HG03045 (cell line): Measurements from ENCODE around the gene PRKAG1.

ENCODE experiments used
- ATAC-seq: cut with Tn5 transposase; IDR thresholded peaks from one replicate; pipeline ENCODE4 v1.9.1; 2021; ENCODE audit warnings: mild to moderate bottlenecking, moderate library complexity; ENCODE audit not compliant: unreplicated experiment

The PRKAG1 gene

DNA sequence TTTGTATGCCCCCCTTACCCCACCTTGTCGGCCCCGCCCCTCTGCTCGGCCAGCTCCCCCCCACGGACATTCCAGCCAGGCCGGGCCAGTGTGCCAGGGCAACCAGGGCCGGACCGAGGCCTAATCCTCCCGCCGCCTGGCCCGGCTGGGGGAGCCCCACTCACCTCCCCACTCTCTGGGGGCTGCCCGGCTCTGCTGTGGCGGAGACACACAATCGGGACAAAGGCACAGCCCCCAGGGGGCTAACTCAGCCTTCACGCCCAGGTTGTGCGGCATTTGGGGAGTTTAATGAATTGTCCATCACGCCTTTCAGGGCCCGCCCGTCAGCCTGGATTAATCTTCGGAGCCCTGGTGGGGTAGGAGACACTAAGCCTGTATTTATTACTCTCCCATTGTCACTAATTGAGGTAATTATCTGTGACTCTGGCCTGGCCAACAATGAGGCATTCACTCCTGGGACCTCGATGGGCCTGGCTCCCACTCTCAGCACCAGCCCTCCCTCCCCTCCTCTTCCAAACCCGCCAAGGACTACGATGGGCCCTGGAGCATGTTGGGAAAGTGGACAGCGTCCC is 31.8 kb downstream of the PRKAG1 start:
- ATAC-seq: no peak

GRCh38 chr12:48985901-48986300 is 32.7 kb downstream of the PRKAG1 start:
- ATAC-seq: no peak

DNA sequence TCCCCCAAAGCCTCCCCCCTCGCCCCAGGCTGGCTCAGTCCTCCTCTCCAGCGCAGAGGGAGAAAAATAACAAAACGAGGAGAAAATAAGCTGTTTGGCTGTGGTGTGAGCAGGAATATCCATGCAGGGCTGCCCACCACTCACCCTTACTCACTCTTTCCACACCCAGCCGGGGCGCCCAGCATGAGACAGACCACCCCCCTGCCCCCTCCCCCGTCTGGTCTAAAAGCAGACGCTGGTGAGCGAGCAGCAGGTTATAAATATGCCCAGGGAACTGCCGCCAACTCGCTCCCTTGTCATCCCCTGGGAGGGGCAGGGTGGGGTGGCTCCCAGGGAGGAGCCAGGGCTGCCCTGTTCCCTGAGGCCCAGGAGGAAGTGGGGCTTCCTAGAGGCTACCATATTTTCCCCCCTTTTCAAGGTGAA is 33.1 kb downstream of the PRKAG1 start:
- no peak for ATAC-seq

GRCh38 chr12:48982397-48983080 is 36.0 kb downstream of the PRKAG1 start:
- no peak for ATAC-seq

- no peak for ATAC-seq
These were observed 36.8 kb downstream of the PRKAG1 start for GRCh38 chr12:48981757-48982157.

DNA sequence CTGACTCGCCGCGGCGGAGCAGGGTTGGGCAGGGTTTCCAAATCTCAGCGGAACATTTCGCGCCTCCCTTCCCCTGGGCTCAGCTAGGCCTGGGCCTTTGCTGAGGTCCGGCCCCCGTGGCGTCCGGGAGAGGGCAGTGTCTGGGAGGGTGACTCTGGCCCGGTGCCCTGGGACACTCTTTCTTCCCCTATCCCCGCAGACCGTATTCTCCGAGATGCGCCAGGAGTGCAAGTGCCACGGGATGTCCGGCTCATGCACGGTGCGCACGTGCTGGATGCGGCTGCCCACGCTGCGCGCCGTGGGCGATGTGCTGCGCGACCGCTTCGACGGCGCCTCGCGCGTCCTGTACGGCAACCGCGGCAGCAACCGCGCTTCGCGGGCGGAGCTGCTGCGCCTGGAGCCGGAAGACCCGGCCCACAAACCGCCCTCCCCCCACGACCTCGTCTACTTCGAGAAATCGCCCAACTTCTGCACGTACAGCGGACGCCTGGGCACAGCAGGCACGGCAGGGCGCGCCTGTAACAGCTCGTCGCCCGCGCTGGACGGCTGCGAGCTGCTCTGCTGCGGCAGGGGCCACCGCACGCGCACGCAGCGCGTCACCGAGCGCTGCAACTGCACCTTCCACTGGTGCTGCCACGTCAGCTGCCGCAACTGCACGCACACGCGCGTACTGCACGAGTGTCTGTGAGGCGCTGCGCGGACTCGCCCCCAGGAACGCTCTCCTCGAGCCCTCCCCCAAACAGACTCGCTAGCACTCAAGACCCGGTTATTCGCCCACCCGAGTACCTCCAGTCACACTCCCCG is 37.4 kb downstream of the PRKAG1 start:
- ATAC-seq: no peak

DNA sequence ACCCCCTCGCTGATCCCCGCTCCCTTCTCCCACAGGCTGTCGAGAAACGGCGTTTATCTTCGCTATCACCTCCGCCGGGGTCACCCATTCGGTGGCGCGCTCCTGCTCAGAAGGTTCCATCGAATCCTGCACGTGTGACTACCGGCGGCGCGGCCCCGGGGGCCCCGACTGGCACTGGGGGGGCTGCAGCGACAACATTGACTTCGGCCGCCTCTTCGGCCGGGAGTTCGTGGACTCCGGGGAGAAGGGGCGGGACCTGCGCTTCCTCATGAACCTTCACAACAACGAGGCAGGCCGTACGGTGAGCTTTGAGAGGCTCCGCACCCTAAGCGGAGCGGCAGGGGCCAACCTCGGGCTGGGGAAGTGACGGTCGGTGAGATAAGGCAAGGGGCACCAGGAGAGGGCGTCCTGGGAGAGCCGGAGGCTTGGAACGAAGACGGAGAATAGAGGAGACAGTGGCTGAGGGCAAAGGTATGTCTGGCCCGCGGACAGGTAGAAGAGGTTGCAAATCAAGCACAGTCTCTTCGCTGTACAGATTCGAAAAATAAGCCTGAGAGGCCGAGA is 38.1 kb downstream of the PRKAG1 start:
- ATAC-seq: no peak

- ATAC-seq: no peak
These were observed 38.8 kb downstream of the PRKAG1 start for GRCh38 chr12:48979602-48980388.

GRCh38 chr12:48978741-48979601 is 39.6 kb downstream of the PRKAG1 start:
- no peak for ATAC-seq

DNA sequence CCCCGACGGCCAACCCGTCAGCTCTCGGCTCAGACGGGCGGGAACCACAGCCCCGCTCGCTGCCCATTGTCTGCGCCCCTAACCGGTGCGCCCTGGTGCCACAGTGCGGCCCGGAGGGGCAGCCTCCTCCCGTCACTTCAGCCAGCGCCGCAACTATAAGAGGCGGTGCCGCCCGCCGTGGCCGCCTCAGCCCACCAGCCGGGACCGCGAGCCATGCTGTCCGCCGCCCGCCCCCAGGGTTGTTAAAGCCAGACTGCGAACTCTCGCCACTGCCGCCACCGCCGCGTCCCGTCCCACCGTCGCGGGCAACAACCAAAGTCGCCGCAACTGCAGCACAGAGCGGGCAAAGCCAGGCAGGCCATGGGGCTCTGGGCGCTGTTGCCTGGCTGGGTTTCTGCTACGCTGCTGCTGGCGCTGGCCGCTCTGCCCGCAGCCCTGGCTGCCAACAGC is 40.3 kb downstream of the PRKAG1 start, which contains the start of gene WNT1:
Gene WNT1 (plus strand): TSS at position 32 of the 450 bp plus-strand sequence. CDS start 329 bp downstream, at position 361.
- no peak for ATAC-seq

GRCh38 chr12:48977290-48978281 is 41.0 kb downstream of the PRKAG1 start:
- peak; percentile 64 for ATAC-seq

GRCh38 chr12:48973941-48974673 is 44.5 kb downstream of the PRKAG1 start:
- ATAC-seq: no peak

DNA sequence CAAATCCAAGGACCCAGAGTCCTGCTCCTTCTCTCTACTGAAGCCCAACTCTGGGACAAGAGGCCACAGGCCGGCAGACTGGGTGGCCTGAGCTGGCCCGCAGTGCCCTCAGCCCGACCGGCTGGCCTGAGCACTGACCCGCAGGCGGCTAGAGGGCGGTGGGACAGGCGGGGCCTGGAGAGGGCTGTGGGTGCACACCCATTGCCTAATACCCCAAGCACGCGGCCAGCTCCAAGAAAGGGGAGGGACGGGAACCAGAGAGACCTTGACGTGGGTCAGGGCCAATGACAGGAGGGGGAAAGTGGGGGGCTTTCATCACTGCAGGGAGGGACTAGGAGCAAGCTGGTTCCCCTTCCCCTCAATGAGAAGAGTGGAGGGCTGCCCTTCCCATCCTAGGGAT is 45.0 kb downstream of the PRKAG1 start:
- ATAC-seq: no peak

DNA sequence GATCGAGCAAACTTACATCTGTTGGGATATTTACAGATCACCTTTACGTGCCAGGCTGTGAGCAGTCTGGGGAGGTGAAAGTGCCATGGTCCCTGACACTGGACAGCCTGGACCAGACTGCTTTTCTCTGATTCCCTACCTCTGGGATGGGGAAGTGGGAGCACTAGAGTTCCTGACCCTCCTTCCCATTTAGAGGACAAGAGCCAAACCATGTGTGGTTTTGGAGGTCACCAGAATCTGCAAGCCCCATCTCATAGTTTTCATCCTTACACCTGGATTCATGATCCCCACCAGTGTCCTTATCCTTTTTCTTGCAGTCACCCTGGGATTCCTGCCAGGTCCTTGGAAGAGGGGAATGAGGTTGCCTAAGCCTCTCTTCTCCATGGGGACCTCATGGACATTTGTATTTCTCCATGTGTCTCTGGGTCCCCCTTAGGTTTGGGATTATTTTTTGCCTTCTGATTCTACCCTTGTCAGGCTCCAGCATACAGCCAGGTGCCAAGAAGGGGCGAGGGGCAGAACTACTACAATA is 45.6 kb downstream of the PRKAG1 start:
- ATAC-seq: no peak

DNA sequence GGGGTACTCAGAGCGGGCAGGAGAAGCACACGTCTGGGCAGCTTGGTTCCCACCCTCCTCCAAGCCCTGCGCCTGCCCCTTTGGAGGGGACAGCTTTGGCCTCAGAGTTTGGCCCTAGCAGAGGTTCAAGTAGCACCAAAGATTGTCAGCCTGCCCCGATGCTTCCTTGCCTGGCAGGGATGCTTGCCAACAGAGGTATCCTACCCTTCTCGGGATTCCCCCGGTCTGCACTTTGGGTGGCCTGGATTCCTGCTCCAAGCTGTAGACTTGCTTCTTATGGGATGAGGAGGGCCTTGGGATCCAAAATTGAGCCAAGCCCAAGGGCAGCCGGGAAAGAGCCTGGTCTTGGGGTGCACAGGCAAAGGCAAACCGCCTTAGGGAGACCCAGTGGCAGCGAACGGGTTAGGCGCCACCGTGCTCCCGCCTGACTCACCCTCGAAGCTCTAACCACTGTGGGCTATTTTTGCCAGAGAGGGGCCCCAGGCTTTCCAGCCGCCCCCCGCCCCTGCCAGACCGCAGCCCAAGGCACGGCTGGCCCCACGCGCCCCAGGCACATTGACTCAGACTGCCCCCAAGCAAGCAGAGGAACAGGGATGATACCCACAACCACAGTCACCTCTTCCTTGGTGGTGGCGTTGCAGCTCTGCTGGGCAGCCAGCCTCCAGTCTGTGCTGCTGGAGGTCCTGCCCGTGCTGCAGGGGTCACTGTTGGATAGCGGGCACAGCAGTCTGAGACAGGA is 46.2 kb downstream of the PRKAG1 start:
- ATAC-seq: no peak

- no peak for ATAC-seq
These were observed 47.8 kb downstream of the PRKAG1 start for GRCh38 chr12:48970702-48971334.
